Measurements from ENCODE around the gene STOML1.

DNA sequence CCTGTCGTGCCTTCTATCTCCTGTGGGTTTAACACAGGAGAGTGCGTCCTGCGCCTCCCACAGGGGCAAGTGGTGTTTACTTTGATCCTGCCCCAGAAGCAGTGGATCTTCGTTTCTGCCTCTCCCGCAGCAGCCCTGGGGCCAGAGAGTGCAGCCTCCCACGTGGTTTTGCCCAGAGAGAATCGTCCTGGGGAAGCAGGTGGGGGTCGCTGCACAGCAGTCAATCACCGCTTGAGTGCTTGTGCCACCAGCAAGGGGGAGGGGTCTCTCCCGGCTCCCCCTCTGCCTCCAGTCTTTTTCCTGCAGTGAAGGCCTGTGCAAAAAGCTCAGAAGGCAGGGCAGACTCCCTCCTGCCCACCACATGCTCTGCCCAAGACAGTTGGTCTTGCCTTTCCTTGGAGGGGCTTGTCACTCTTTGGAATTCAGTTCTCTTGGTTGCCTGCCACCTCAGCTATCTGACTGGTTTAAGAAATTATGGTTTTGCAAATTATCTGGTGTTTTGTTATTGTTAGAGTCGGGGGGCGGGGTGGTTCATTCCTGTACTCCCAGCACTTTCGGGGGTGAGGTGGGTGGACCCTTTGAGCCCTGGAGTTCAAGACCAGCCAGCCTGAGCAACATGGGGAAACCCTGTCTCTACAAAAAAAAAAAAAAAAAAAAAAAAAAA, 26.9 kb downstream of the STOML1 start:
- TF ChIP-seq, protein P1, sequence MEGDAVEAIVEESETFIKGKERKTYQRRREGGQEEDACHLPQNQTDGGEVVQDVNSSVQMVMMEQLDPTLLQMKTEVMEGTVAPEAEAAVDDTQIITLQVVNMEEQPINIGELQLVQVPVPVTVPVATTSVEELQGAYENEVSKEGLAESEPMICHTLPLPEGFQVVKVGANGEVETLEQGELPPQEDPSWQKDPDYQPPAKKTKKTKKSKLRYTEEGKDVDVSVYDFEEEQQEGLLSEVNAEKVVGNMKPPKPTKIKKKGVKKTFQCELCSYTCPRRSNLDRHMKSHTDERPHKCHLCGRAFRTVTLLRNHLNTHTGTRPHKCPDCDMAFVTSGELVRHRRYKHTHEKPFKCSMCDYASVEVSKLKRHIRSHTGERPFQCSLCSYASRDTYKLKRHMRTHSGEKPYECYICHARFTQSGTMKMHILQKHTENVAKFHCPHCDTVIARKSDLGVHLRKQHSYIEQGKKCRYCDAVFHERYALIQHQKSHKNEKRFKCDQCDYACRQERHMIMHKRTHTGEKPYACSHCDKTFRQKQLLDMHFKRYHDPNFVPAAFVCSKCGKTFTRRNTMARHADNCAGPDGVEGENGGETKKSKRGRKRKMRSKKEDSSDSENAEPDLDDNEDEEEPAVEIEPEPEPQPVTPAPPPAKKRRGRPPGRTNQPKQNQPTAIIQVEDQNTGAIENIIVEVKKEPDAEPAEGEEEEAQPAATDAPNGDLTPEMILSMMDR (IDR thresholded peaks at IDR 0.05), result peak in 1 of 3 experiments; percentile 6
- TF ChIP-seq POLR2A (IDR thresholded peaks at IDR 0.05), result no peak
